NCI-H69 (cell line): ENCODE data around the gene PCARE.

Experiments used
- DNase-seq: peaks from one replicate; lab custom pipeline; 2025; lab: John Stamatoyannopoulos, UW

PCARE gene

GRCh38 chr2:29035016-29035745 lies 39.1 kb downstream of the PCARE start:
- no peak for DNase-seq

DNA sequence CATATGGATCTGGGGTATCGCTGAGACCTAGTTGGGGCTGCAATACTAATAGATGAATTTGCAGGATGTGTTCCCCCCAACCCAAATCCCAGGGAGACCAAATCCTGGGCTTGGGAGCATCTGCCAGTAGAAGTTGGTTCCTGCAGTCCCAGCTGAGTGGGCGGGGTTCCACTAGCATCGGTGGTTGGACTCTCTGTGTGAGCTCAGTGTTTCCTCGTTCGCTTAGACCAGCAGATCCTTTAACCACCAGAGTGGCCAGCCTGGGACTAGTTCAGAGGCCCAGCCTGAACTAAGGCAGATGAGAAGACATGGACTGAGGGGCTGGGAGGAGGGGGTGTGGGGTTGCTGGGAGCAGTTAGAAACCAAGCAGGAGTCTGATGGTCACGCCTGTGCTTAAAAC lies 40.7 kb downstream of the PCARE start:
- DNase-seq = no peak

DNA sequence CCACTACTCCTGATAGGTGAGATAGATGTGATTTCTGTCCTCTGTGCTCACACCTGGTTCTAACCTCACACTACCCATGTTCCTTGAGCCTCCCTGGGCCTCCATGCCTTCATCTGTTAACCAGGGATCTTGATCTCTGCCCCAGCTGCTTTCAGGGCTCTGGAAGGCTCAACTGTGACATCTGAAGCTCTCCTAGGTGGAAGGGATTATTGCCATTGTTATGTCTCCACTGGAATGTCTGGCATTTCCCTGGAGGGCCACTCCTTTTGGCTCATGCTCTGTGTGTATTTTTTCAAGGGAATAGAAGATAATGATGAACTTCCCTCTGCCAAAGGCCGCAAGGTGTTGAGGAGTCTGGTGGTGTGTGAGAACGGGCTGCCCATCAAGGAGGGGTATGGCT lies 41.2 kb downstream of the PCARE start:
- no peak for DNase-seq

DNA sequence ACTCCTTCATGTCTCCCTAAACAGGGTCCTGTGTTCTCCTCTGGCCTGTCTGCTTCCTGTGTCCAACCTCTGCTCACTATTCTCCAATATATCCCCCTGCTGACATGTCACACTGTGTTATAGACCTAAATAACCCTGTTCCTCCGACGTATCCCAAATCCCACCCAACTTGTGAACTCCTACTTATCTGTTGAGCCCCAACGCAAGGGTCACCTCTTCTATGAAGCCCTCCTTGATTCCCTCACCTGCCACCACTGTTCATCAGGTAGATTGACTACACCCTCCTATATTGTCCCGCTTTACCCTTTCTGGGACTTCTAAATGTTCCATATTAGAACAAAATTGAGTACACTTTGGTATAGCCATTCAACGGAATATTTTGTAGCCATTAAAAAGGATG lies 42.1 kb downstream of the PCARE start:
- DNase-seq = no peak

GRCh38 chr2:29031046-29031445 lies 43.3 kb downstream of the PCARE start:
- no peak for DNase-seq

DNA sequence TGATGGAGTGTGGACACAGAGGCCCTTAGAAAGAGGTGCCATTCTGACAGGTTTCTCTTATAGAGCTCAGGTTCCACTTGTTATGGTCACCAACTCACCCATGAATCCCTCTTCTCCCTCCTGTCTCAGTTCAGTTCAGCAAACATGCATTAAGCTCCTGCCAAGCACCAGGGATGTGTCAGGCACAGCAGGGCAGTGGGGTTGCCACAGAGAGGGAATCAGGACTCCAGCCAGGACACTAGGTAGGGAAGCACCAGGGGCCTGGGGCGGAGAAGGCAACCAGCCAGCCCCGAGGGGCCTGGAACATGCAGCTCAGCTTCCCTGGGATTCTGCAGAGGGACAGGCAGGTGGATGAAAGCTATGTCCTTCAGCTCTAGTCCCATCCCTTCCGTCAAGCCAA lies 48.6 kb downstream of the PCARE start:
- DNase-seq = peak; percentile 87

GRCh38 chr2:29024882-29025430 lies 49.4 kb downstream of the PCARE start:
- DNase-seq = peak; percentile 81

DNA sequence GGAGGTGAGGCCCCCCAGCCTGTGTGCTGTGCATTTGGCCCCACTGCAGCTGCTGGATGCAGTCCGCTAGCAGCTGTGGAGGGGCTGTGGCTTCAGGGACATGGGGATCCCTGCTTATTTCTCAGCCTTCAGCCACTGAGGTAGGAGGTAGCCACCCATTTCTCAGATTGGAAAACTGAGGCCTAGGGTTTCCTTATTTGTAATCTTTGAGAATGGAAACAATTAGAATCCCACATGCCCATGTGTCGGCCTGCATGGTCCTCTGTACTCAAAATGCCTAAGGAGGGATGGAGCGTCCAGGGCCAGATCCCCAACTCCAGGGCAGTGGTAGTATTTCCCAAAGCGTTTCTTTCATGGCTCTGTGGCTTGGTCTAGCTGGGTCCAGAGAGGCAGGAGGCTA lies 51.1 kb downstream of the PCARE start:
- DNase-seq = no peak

DNA sequence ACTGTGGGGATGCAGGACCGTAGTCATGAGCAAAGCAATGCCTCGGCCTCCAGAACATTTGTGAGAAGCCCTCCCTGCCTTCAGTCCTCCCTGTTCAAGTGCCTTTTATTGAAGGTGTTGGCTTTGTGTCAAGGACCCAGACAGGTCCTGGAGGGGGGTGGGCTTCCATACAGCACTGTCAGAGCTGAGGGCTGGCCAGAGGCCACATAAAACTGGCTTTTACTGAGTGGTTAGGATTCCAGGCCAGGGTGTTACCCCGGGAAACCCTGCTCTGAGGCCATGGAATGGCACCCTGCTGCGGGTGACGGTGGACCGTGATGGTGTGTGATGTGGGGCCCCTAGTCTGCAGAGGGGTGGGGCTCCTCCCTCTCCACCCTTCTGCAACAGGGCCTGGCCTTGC lies 51.6 kb downstream of the PCARE start:
- no peak for DNase-seq

- no peak for DNase-seq
These were observed 52.4 kb downstream of the PCARE start for GRCh38 chr2:29021886-29022285.

GRCh38 chr2:29017716-29018435 lies 56.4 kb downstream of the PCARE start:
- no peak for DNase-seq

- no peak for DNase-seq
These were observed 57.8 kb downstream of the PCARE start for GRCh38 chr2:29016504-29016903.

- peak; percentile 23 for DNase-seq
These were observed 58.4 kb downstream of the PCARE start for GRCh38 chr2:29015701-29016470.

DNA sequence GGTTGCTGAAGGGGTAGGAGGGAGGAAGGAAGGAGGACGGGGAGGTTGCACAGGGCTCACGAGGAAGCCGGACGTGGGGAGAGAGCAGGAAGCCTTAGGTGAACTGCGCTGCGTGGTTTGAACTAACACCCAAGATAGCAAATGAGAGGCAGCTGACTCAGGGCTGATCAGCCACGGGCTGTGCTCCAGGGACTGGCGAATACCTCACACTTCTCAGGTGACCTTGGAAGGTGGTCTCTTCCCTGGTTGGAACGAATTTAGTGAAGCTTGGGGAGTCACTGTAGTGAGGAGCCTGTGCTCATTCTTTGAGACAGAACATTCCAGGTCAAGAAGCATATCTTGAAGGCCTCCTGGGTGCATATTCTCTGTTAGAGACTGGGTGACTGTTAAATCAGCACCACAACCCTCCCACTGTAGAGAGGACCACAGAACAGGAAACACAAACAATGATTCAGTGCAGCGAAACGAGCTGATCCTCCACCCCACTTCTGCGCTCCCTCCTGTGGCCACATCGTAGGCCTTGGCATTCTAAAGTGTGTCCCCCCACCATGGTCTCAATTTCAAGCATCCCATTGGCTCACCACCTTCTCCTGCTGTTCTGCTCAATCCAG lies 59.4 kb downstream of the PCARE start:
- no peak for DNase-seq

GRCh38 chr2:29014331-29014730 lies 60.0 kb downstream of the PCARE start:
- DNase-seq = no peak

DNA sequence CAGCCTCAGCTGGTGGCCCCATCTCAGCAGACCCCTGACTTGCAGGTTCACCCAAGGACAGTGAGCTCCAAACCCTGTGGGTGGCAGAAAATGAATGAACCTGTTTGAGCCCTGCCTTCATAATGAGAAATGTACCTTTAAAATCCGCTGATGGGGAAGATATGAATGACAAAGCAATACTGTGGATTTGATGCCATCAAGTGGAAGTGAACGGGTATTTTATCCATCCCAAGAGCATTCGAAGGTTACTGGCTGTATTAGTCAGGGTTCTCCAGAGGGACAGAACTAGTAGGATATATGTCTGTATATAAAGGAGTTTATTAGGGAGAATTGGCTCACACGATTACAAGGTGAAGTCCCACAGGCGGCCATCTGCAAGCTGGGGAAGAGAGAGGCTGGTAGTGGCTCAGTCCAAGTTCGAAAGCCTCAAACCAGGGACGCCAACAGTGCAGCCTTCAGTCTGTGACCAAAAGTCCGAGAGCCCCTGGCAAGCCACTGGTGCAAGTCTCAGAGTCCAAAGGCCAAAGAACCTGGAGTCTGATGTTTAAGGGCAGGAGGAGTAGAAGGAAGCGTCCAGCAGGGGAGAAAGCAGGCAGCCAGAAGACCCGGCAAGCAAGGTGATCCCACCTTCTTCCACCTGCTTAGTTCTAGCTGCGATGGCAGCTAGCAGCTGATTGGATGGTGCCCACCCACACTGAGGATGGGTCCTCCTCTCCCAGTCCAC lies 61.1 kb downstream of the PCARE start:
- no peak for DNase-seq

DNA sequence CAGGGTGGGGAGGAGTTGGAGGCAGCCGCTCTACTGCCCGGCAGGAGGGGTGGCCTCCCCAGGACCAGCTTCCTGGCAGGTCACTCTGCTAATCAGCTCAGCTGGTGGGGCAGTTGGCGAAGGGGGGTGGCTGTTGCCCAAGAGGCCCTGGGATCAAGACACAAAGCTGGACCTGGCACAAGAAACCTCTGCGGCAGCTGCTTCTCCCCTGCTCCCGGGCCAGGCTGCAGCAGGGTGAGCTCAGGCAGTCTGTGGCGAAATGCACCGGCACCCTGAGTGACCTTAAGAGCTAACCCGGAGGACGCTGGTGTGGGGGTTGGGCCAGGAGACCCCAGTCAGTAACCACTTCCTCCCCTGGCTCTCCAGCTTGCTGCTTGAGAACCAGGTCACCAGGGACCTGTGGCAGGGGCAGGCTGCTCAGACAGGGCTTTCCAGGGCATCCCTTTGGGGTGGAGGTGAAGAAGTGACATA lies 62.1 kb downstream of the PCARE start:
- no peak for DNase-seq
